LNCaP clone FGC (cell line): Measurements from ENCODE around the gene ZRANB1.

ENCODE experiments used
- DNase-seq: peaks from one replicate; pipeline ENCODE4 v3.0.0-alpha.2; 2011; ENCODE audit warnings: low read depth
- H3K4me3 ChIP-seq: 2 replicates; pipeline ENCODE4 v1.5.1; 2011; ENCODE audit warnings: mild to moderate bottlenecking, low read depth, low read length, control low read depth
- CTCF ChIP-seq: IDR thresholded peaks from 2 replicates; pipeline ENCODE4 v1.5.1; 2012; ENCODE audit warnings: mild to moderate bottlenecking; ENCODE audit not compliant: control insufficient read depth, insufficient read depth; ENCODE audit errors: extremely low read depth

The ZRANB1 gene

GRCh38 chr10:125024497-125025234 lies 82.7 kb downstream of the ZRANB1 start:
- H3K4me3 ChIP-seq, result peak overlapping the region; percentile 17
- TF ChIP-seq CTCF, result no peak
- no peak for DNase-seq

GRCh38 chr10:125025341-125025740 lies 83.4 kb downstream of the ZRANB1 start:
- no peak overlapping the region for H3K4me3 ChIP-seq

GRCh38 chr10:125026036-125026931 lies 84.4 kb downstream of the ZRANB1 start:
- no peak overlapping the region for H3K4me3 ChIP-seq
- DNase-seq, result no peak
- TF ChIP-seq CTCF, result no peak

More at GRCh38 chr10:125025341-125025740, 83.4 kb downstream of the ZRANB1 start:
- no peak for TF ChIP-seq CTCF
- no peak for DNase-seq

- no peak for DNase-seq
- no peak overlapping the region for H3K4me3 ChIP-seq
- TF ChIP-seq CTCF, result no peak
Observed at GRCh38 chr10:125026974-125027735, 85.2 kb downstream of the ZRANB1 start.

- no peak overlapping the region for H3K4me3 ChIP-seq
- DNase-seq, result no peak
- no peak for TF ChIP-seq CTCF
Observed at GRCh38 chr10:125027871-125028869, 86.2 kb downstream of the ZRANB1 start.

- no peak overlapping the region for H3K4me3 ChIP-seq
- peak; percentile 54 for DNase-seq
- TF ChIP-seq CTCF, result no peak
Observed at GRCh38 chr10:125029584-125030242, 87.8 kb downstream of the ZRANB1 start.
